Mucosa of descending colon (tissue), 3 donors: ENCODE results near the gene ILK. TPM values are rescaled to one million over a fixed set of nuclear protein-coding genes. Genes with fewer than 3 reads are reported as not detected.

Source experiments
- ATAC-seq: fragments of 200-7000 bp; cut with Tn5 transposase; one replicate; pipeline ENCODE4 v1.9.1; 2020; ENCODE audit warnings: mild to moderate bottlenecking, moderate library complexity
- DNase-seq, 3 donors: peaks; one replicate each; pipeline ENCODE4 v3.0.0-alpha.2; 2020
- H3K36me3 ChIP-seq: fragments of 200-600 bp; one replicate; pipeline ENCODE4 v1.8.0; 2021; ENCODE audit warnings: low read depth, mild to moderate bottlenecking
- H3K4me1 ChIP-seq: fragments of 200-600 bp; one replicate; pipeline ENCODE4 v1.8.0; 2021; ENCODE audit warnings: low read depth, mild to moderate bottlenecking
- H3K4me3 ChIP-seq: fragments of 200-600 bp; one replicate; pipeline ENCODE4 v1.8.0; 2021; ENCODE audit warnings: mild to moderate bottlenecking
- H3K9me3 ChIP-seq: fragments of 200-600 bp; one replicate; pipeline ENCODE4 v1.8.0; 2021; ENCODE audit warnings: mild to moderate bottlenecking
- CTCF ChIP-seq: fragments of 200-600 bp; IDR thresholded peaks from one replicate; pipeline ENCODE4 v1.8.0; 2022; ENCODE audit warnings: antibody characterized with exemption, mild to moderate bottlenecking
- intact Hi-C, 2 donors: fragments of 100-400 bp; cut with DNase I in 1 of 2; cut with micrococcal nuclease in 1 of 2; formaldehyde crosslinking; loops; one replicate each; pipeline versions ENCODE4 v1.11.0 to v1.11.1; 2022; cut with DNase I, micrococcal nuclease
- total RNA-seq, 3 donors: library from RNA; stranded (reverse); fragmentation: NEBNext Ultra II Directional in 2 of 3; extraction: Animal tissue kit (Norgen Biotek cat#: 25700) in 2 of 3; gene quantifications; one replicate each; pipeline versions ENCODE4 v1.2.1 to v1.2.4, GENCODE V29; 2021 to 2023
- donor health status: DM: no; HTN: no; CAD: no; lungs with moderate emphysema.
- donor health status: DM: no; HTN: no; CAD: no.
- donor health status: DM: no; HTN: yes; CAD: no.

ILK gene
- total RNA-seq, 3 donors from 2014 or later, result 113 to 323 (median 115) TPM

- intact Hi-C loops, result no loop called here
- H3K4me3 ChIP-seq, result no peak overlapping the region
- H3K36me3 ChIP-seq, result no peaks in the 10 kb centered on the region
- no peak for TF ChIP-seq CTCF
- no peaks in the 10 kb centered on the region for H3K9me3 ChIP-seq
- DNase-seq (no peak), ATAC-seq (no peak)
- H3K4me1 ChIP-seq, result peaks cover 3% of the 10 kb centered on the region
These were observed 22.4 kb downstream of the ILK start for GRCh38 chr11:6625832-6626420.

GRCh38 chr11:6626971-6627761 is 23.6 kb downstream of the ILK start:
- Histone ChIP-seq H3K9me3 (no peaks in the 10 kb centered on the region), H3K36me3 (no peaks in the 10 kb centered on the region), H3K4me1 (peaks cover 3% of the 10 kb centered on the region), H3K4me3 (no peak overlapping the region)
- no peak for TF ChIP-seq CTCF
- ATAC-seq (no peak), DNase-seq (peak in 1 of 3 donors; percentile 45)
- intact Hi-C loops, result no loop called here

- Histone ChIP-seq H3K9me3 (no peaks in the 10 kb centered on the region), H3K4me3 (no peak overlapping the region)
These were observed 24.2 kb downstream of the ILK start for GRCh38 chr11:6627762-6628241.

GRCh38 chr11:6628526-6628925 is 25.0 kb downstream of the ILK start:
- TF ChIP-seq CTCF, result no peak
- no peaks in the 10 kb centered on the region for H3K9me3 ChIP-seq
- DNase-seq, result no peak
- peaks cover 3% of the 10 kb centered on the region for H3K4me1 ChIP-seq
- no peak overlapping the region for H3K4me3 ChIP-seq
- no peaks in the 10 kb centered on the region for H3K36me3 ChIP-seq
- intact Hi-C loops, result no loop called here
- ATAC-seq, result no peak

More at GRCh38 chr11:6627762-6628241, 24.2 kb downstream of the ILK start:
- DNase-seq, result no peak
- no peak for ATAC-seq
- Histone ChIP-seq H3K36me3 (no peaks in the 10 kb centered on the region), H3K4me1 (peaks cover 3% of the 10 kb centered on the region)
- no peak for TF ChIP-seq CTCF
- intact Hi-C loops, result no loop called here

- Histone ChIP-seq H3K4me3 (no peak overlapping the region), H3K9me3 (no peaks in the 10 kb centered on the region), H3K4me1 (peaks cover 3% of the 10 kb centered on the region), H3K36me3 (no peaks in the 10 kb centered on the region)
- no peak for DNase-seq
- ATAC-seq, result no peak
- intact Hi-C loops, result no loop called here
- TF ChIP-seq CTCF, result no peak
These were observed 26.0 kb downstream of the ILK start for GRCh38 chr11:6629573-6629891.
